Putamen (tissue), 1 donor: ENCODE measurements around the gene OSBPL2.

Source experiments
- DNase-seq: peaks from one replicate; pipeline ENCODE4 v3.0.0-alpha.2; 2016; ENCODE audit warnings: low spot score

Gene OSBPL2

GRCh38 chr20:62313021-62313420, 74.7 kb downstream of the OSBPL2 start:
- no peak for DNase-seq

GRCh38 chr20:62313460-62314338, 75.4 kb downstream of the OSBPL2 start:
- no peak for DNase-seq

GRCh38 chr20:62314339-62314638, 76.0 kb downstream of the OSBPL2 start:
- no peak for DNase-seq

GRCh38 chr20:62314711-62315302, 76.5 kb downstream of the OSBPL2 start:
- no peak for DNase-seq

GRCh38 chr20:62315773-62316172, 77.5 kb downstream of the OSBPL2 start:
- no peak for DNase-seq

GRCh38 chr20:62316331-62317166, 78.2 kb downstream of the OSBPL2 start:
- DNase-seq = no peak

GRCh38 chr20:62317167-62317655, 78.9 kb downstream of the OSBPL2 start:
- DNase-seq = no peak

GRCh38 chr20:62318400-62319345, 80.4 kb downstream of the OSBPL2 start:
- DNase-seq = no peak

- DNase-seq = no peak
Measured at GRCh38 chr20:62319346-62319909, 81.1 kb downstream of the OSBPL2 start.

GRCh38 chr20:62320581-62321354, 82.4 kb downstream of the OSBPL2 start:
- DNase-seq = no peak

GRCh38 chr20:62321521-62321948, 83.2 kb downstream of the OSBPL2 start:
- no peak for DNase-seq

- DNase-seq = no peak
Measured at GRCh38 chr20:62321975-62322374, 83.7 kb downstream of the OSBPL2 start.

- DNase-seq = no peak
Measured at GRCh38 chr20:62322492-62323041, 84.2 kb downstream of the OSBPL2 start.

GRCh38 chr20:62323146-62323979, 85.0 kb downstream of the OSBPL2 start:
- DNase-seq = no peak

GRCh38 chr20:62323980-62324906, 85.9 kb downstream of the OSBPL2 start:
- no peak for DNase-seq

GRCh38 chr20:62325172-62325905, 87.0 kb downstream of the OSBPL2 start:
- no peak for DNase-seq

- DNase-seq = no peak
Measured at GRCh38 chr20:62326559-62326958, 88.2 kb downstream of the OSBPL2 start.
